ENCODE data around the gene SF3B2. TPM values are rescaled to one million over a fixed set of nuclear protein-coding genes. Genes with fewer than 3 reads are reported as not detected.
"Not testable (repeated sequence)": the region's sequence is repeated elsewhere in the genome, so short reads cannot be mapped to it uniquely, and the experiment has no call there.

Gene SF3B2
- total and polyA plus RNA-seq, 10 donors: 77.5 to 195 (median 147) TPM

GRCh38 chr11:66022401-66023185, 29.6 kb upstream of the SF3B2 start:
- intact Hi-C loops (cut with DNase I; ENCODE audit: low total_unique reads): no loop called here
- Histone ChIP-seq H3K4me3 (peak overlapping the region in 4 of 8 donors; percentile 1 to 48 (median 14)), H3K27me3 (replicated peaks in 1 of 7) (peaks cover 0 to 19% (median 4%) of the 10 kb centered on the region in 7 donors), H3K9me3 (no peaks in the 10 kb centered on the region), H3K27ac (no peak overlapping the region), H3K4me1 (peaks cover 6 to 33% (median 20%) of the 10 kb centered on the region in 6 donors), H3K36me3 (no peaks in the 10 kb centered on the region)
- TF ChIP-seq POLR2A (IDR thresholded peaks at IDR 0.05) (no peak), CTCF (IDR thresholded peaks at IDR 0.05 in 8 of 11, conservative IDR thresholded peaks at IDR 0.05 in 3 of 11) (peak; percentile 85 to 98 (median 95)), POLR2AphosphoS5 (IDR thresholded peaks at IDR 0.05) (peak; percentile 47 to 79 (median 57))
- peak; percentile 93 for DNase-seq
- WGBS, 5 donors: 15 to 22% (median 19%) methylated on average over 37 to 46 of the region's 46 CpGs

- intact Hi-C loops (cut with DNase I; ENCODE audit: low total_unique reads); H3K9me3 ChIP-seq; H3K4me3 ChIP-seq; DNase-seq; H3K36me3 ChIP-seq; H3K27ac ChIP-seq: not testable (repeated sequence)
- WGBS, 5 donors: 66 to 86% (median 69%) methylated on average over 5 of the region's 5 CpGs
- Histone ChIP-seq H3K4me1 (peaks cover 6 to 33% (median 20%) of the 10 kb centered on the region in 6 donors), H3K27me3 (replicated peaks in 1 of 7) (peaks cover 0 to 19% (median 4%) of the 10 kb centered on the region in 7 donors)
Observed at GRCh38 chr11:66023186-66023440, 29.1 kb upstream of the SF3B2 start.

- DNase-seq: no peak
- Histone ChIP-seq H3K4me3 (no peak within 1 kb of the TSS), H3K27ac (no peak within 1 kb of the TSS), H3K27me3 (replicated peaks in 1 of 7) (peaks cover 0 to 19% (median 4%) of the 10 kb centered on the region in 7 donors), H3K4me1 (peaks cover 6 to 22% (median 19%) of the 10 kb centered on the region in 6 donors), H3K9me3 (no peaks in the 10 kb centered on the region), H3K36me3 (no peaks in the 10 kb centered on the region)
- TF ChIP-seq POLR2AphosphoS5 (IDR thresholded peaks at IDR 0.05) (no peak), CTCF (IDR thresholded peaks at IDR 0.05 in 8 of 11, conservative IDR thresholded peaks at IDR 0.05 in 3 of 11) (no peak), POLR2A (IDR thresholded peaks at IDR 0.05) (no peak)
- 86 to 92% (median 90%) methylated on average over 16 to 18 of the region's 18 CpGs for WGBS, 5 donors
- intact Hi-C loops (cut with DNase I; ENCODE audit: low total_unique reads): no loop called here
Observed at GRCh38 chr11:66026017-66026529, 26.1 kb upstream of the SF3B2 start, which contains the start of gene CATSPER1. Gene CATSPER1, minus strand, starts transcription at chr11:66026479. Its CDS starts 100 bp downstream, at chr11:66026379.

GRCh38 chr11:66032957-66033735, 19.0 kb upstream of the SF3B2 start:
- Histone ChIP-seq H3K36me3 (no peaks in the 10 kb centered on the region), H3K4me3 (no peak overlapping the region), H3K9me3 (peaks cover 0 to 5% (median 0%) of the 10 kb centered on the region in 8 donors), H3K27ac (no peak overlapping the region), H3K4me1 (peaks cover 0 to 3% (median 0%) of the 10 kb centered on the region in 6 donors), H3K27me3 (replicated peaks in 1 of 7) (peaks cover 0 to 9% (median 0%) of the 10 kb centered on the region in 7 donors)
- WGBS, 5 donors: 88 to 91% (median 90%) methylated on average over 8 of the region's 8 CpGs
- TF ChIP-seq POLR2A (IDR thresholded peaks at IDR 0.05) (no peak), POLR2AphosphoS5 (IDR thresholded peaks at IDR 0.05) (no peak), CTCF (IDR thresholded peaks at IDR 0.05 in 8 of 11, conservative IDR thresholded peaks at IDR 0.05 in 3 of 11) (no peak)
- DNase-seq: no peak
- intact Hi-C loops (cut with DNase I; ENCODE audit: low total_unique reads): no loop called here

All from spleen (tissue), 11 donors.